Measurements from ENCODE around the gene PSMC3IP.

- TF ChIP-seq EP300 (IDR thresholded peaks at IDR 0.05) (no peak), CTCF (IDR thresholded peaks at IDR 0.05) (peak in 5 of 6 experiments; percentile 40 to 69 (median 61)), POLR2A (IDR thresholded peaks at IDR 0.05) (peak in 1 of 4 donors; percentile 74)
These were observed at the start of gene PSMC3IP for GRCh38 chr17:42577532-42578281.

Data from upper lobe of left lung (tissue), 4 donors.